ENCODE measurements around the gene C10orf71.

The C10orf71 gene

DNA sequence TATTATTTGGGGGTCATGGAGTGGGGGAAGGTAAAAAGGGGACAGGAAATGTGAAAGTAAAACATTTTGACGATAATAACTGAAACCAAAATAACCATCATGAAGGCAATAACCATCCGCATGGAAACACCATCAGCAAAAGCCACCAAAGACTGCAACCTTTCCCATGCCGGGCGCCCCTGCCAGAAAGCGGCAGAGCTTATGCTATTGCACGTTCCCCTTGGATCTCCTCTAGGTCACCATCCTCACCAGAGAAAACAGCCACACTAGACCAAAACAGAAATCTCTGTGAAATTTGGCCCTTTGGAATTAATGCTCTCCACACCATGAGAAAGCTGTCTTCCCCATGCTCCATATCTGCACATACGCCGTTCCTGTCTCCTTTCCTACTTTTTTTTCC, 65.8 kb downstream of the C10orf71 start:
- TF ChIP-seq CTCF (IDR thresholded peaks at IDR 0.05; ENCODE audit: insufficient read depth, low read depth, low read length, missing control alignments) = no peak
- no peak for DNase-seq (ENCODE audit: low read depth)
- no peak overlapping the region for H3K4me3 ChIP-seq (ENCODE audit: low read length)

DNA sequence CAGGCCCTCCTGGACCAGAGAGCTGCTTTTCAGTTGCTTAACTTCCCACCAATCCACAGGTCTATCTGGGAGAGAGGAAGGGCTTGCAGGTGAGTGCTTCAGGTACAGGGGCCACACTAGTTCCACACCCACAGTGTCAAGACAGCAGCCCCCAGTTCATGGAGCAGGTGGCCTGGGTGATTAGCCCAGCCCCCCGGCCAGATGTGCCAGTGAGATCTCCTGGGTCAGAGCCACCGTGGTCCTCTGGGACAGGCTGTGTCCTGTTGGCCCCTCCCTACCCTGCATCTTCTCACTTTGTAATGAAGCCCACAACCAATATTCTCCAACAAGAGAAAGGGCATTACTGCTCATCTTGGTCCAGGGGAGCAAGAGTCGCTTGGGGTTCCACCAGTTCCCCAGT, 66.3 kb downstream of the C10orf71 start:
- no peak for DNase-seq (ENCODE audit: low read depth)
- no peak overlapping the region for H3K4me3 ChIP-seq (ENCODE audit: low read length)
- no peak for TF ChIP-seq CTCF (IDR thresholded peaks at IDR 0.05; ENCODE audit: insufficient read depth, low read depth, low read length, missing control alignments)

GRCh38 chr10:49365675-49366415, 66.9 kb downstream of the C10orf71 start:
- no peak overlapping the region for H3K4me3 ChIP-seq (ENCODE audit: low read length)
- TF ChIP-seq CTCF (IDR thresholded peaks at IDR 0.05; ENCODE audit: insufficient read depth, low read depth, low read length, missing control alignments) = no peak
- DNase-seq (ENCODE audit: low read depth) = no peak

DNA sequence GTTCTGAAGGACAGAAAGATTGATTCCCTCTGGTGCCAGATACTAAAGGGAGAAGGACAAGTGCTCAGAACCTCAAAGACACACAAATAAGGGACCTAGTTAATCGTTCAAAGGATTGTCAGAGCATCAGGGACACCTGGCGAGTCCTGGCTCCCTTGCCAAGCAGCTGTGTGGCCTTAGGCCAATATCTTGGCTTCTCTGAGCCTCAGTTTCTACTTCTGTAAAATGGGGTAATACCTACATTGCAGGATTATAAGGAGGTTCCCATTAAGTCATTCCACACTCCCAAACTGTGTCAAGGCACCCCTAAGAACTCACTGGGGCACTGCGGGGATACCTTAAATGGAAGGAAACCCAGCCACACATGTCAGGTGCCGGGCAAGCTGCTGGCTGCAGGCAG, 67.5 kb downstream of the C10orf71 start:
- no peak for TF ChIP-seq CTCF (IDR thresholded peaks at IDR 0.05; ENCODE audit: insufficient read depth, low read depth, low read length, missing control alignments)
- no peak for DNase-seq (ENCODE audit: low read depth)
- no peak overlapping the region for H3K4me3 ChIP-seq (ENCODE audit: low read length)

DNA sequence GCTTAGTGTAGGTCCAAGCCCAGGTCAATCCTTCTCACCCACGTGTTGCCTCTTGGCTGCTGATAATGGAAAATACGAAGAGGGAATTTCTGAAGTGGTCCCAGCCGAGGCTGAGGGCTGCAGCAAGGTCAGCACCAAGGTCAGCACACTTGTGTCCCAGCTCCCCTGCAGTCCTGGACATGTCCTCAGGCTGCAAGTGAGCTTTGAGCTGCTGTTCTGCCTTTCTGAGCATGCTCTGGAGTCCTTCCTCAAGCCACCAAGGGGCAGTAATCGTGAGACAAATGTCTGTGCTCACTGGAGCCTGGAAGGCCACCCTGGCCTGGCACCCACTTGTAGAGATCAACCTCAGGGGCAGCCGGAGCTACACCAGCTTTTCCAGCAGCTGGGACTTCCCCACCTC, 68.6 kb downstream of the C10orf71 start:
- DNase-seq (ENCODE audit: low read depth) = no peak
- TF ChIP-seq CTCF (IDR thresholded peaks at IDR 0.05; ENCODE audit: insufficient read depth, low read depth, low read length, missing control alignments) = no peak
- H3K4me3 ChIP-seq (ENCODE audit: low read length) = no peak overlapping the region

GRCh38 chr10:49368256-49368655, 69.3 kb downstream of the C10orf71 start:
- no peak for DNase-seq (ENCODE audit: low read depth)
- no peak overlapping the region for H3K4me3 ChIP-seq (ENCODE audit: low read length)
- no peak for TF ChIP-seq CTCF (IDR thresholded peaks at IDR 0.05; ENCODE audit: insufficient read depth, low read depth, low read length, missing control alignments)
